Stimulated activated naive CD8-positive, alpha-beta T cell treated with anti-CD3 and anti-CD28 coated beads, Interleukin-15, Interleukin-2, amounts not matched to agents 100 ng/mL and 50 ng/mL, for 24 hours (primary cell): ENCODE measurements around the gene TTC33.
"Not testable (repeated sequence)": the region's sequence is repeated elsewhere in the genome, so short reads cannot be mapped to it uniquely, and the experiment has no call there.

ENCODE experiments used
- H3K27ac Mint-ChIP-seq: one replicate; pipeline ENCODE4 v1.8.0; 2021; ENCODE audit warnings: mild to moderate bottlenecking, mixed read lengths
- H3K27me3 Mint-ChIP-seq: one replicate; pipeline ENCODE4 v1.8.0; 2021; ENCODE audit warnings: mixed read lengths
- H3K36me3 Mint-ChIP-seq: one replicate; pipeline ENCODE4 v1.8.0; 2021; ENCODE audit warnings: low read depth, mixed read lengths
- H3K4me1 Mint-ChIP-seq: one replicate; pipeline ENCODE4 v1.8.0; 2021; ENCODE audit warnings: low read depth, mixed read lengths
- H3K4me3 Mint-ChIP-seq: one replicate; pipeline ENCODE4 v1.8.0; 2021; ENCODE audit warnings: mild to moderate bottlenecking, mixed read lengths
- H3K9me3 Mint-ChIP-seq: one replicate; pipeline ENCODE4 v1.8.0; 2021; ENCODE audit warnings: mixed read lengths

TTC33 gene, protein sequence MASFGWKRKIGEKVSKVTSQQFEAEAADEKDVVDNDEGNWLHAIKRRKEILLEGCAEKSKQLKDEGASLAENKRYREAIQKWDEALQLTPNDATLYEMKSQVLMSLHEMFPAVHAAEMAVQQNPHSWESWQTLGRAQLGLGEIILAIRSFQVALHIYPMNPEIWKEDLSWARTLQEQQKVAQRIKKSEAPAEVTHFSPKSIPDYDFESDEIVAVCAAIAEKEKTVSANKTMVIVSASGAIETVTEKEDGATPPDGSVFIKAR

GRCh38 chr5:40755407-40756365 lies at the start of gene TTC33:
TSS of gene TTC33 (minus strand) at chr5:40755961. CDS start at chr5:40747018, 8,943 bp downstream.
- H3K27me3 Mint-ChIP-seq = no peaks in the 10 kb centered on the region
- H3K4me1 Mint-ChIP-seq = peaks cover 20% of the 10 kb centered on the region
- H3K9me3 Mint-ChIP-seq = no peaks in the 10 kb centered on the region
- H3K36me3 Mint-ChIP-seq = peaks cover 44% of the 10 kb centered on the region
- H3K4me3 Mint-ChIP-seq = no peak within 1 kb of the TSS
- no peak within 1 kb of the TSS for H3K27ac Mint-ChIP-seq

DNA sequence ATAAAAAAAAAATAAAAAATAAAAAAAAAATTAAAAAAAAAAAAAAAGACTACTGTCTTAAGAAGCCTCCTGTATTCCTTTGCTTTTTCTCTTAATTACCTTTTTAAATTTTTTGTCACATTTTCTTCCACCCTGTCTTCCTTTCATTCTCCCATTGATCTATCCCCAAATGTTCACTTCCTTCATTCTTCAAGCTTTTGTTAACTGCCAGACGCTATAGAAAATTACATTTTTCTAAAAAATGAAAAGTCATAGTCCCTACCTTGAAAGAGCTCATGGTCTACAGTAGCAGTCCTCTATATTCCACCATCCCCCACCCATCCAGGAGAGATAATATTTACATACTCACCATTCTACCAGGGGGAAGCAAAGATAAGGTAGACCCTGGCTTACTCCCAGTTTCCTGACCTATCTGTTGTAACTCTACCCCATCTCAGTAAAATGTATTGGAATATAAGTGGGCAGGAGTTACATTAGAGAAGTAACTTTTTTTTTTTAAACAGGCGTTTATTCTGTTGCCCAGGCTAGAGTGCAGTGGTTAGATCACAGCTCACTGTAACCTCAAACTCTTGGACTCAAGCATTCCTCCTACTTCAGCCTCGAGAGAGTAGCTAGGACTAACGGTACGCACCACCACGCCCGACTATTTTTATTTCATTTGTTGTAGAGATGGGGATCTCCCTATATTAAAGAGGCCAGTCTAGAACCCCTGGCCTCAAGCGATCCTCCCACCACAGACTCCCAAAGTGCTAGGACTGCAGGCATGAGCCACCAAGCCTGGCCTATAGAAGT lies 46.2 kb upstream of the TTC33 start:
- Mint-ChIP-seq H3K27ac (no peak overlapping the region), H3K4me3 (no peak overlapping the region), H3K36me3 (no peaks in the 10 kb centered on the region)

DNA sequence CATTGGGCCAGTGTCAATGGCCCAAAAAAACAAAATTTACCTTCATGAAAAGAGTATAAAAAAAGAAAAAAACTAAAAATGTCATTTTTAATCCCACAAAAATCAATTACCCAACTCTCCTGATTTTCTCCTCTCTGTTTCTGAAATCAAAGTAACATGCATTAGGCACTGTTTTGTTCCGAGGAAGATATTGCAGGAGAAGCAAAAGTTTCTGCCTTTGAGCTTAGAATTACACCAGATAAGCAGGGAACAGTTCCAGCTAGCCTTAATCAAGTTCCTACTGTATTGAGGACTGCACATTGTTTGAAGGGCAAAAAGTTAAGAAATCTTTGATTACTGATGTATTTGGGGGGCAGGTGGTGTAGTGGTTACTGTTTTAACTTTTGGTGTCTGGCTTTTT lies 43.5 kb upstream of the TTC33 start:
- H3K9me3 Mint-ChIP-seq = no peaks in the 10 kb centered on the region
- H3K27me3 Mint-ChIP-seq = peaks cover 4% of the 10 kb centered on the region

More for the DNA sequence above, 46.2 kb upstream of the TTC33 start:
- Mint-ChIP-seq H3K27me3 (peaks cover 4% of the 10 kb centered on the region), H3K4me1 (peaks cover 13% of the 10 kb centered on the region), H3K9me3 (no peaks in the 10 kb centered on the region)

GRCh38 chr5:40798801-40799210 lies 43.0 kb upstream of the TTC33 start:
- Mint-ChIP-seq H3K27ac (peak overlapping the region; percentile 64), H3K4me1 (peaks cover 44% of the 10 kb centered on the region), H3K27me3 (peaks cover 4% of the 10 kb centered on the region), H3K9me3 (no peaks in the 10 kb centered on the region), H3K4me3 (peak overlapping the region; percentile 92), H3K36me3 (peaks cover 24% of the 10 kb centered on the region)

More for the DNA sequence above, 43.5 kb upstream of the TTC33 start:
- Mint-ChIP-seq H3K4me3 (no peak overlapping the region), H3K36me3 (peaks cover 19% of the 10 kb centered on the region), H3K4me1 (peaks cover 39% of the 10 kb centered on the region), H3K27ac (no peak overlapping the region)

DNA sequence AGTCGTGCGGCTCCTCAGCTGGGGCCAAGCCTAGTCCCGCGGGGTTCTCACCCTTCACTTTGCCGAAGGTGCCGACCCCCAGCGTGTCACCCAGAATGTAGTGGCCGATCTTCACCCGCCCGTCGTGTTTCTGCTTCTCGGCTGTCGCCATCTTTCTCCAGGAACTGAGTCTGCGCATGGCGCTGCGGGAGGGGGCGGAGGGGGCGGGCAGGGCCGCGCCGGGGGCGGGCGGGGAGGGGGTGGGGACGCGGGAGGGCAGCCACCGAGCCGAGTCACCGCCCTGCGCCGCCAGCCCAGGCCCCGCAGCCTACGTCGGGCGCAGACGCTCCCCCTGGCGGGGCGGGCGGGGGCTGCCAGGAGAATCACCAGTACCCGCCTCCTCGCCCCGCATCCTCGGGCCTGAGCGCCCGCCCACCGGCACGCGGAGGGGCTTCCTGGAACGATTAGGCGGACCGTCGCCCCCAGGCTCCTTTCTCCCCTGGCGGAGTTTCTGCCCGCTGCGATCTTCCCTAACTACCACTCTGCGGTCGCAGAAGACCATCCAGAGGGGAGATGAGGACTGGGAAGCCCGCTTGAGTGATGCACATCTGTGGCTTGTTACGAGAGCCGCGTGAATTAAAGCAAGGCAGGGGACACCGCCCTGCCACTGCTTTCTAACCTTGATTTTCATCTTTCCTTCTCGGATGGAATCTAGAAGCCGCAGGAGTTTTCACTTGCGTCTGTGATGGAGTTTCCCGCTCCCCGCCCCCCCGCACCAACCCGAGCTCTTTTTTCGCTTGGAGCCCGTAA lies 42.4 kb upstream of the TTC33 start, which contains the start of gene PRKAA1:
Gene PRKAA1, minus strand, starts transcription at position 363 of the 789 bp plus-strand sequence. Its CDS starts 185 bp downstream, at position 178.
- H3K4me1 Mint-ChIP-seq = peaks cover 50% of the 10 kb centered on the region
- no peaks in the 10 kb centered on the region for H3K9me3 Mint-ChIP-seq

DNA sequence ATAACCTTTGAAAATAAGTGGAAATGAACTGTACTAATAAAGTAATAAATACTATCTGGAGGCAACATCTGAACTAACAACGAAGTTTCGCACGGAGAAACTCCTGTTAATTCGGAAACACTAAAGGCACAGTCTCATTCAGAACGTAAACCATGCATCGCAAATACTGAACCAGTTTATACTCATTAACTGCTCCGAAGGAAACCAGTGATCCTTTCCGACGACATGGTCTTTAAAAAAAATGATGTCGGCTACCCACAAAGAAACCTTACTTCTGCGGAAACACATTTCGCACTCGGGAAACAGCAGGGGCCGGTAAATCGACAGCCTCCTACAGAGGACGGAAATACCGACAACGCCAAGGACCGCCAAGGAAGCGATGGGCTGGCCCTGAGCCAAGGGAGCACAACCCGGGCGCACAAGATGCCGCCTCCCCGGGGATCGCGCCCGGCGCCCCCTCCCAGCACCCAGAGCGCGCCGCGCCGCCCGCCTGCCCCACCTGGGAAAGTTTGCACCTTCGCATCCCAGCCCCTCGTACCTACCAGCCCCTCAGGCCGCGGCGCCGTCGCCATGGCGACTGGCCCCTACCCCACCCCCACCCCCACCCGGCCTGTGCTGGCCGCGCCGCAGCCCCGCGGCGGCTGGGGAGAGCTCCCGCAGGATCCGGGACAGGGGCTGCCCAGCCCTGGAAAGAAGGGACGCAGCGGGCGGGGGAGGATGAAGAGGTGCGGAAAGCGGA lies 41.7 kb upstream of the TTC33 start:
- Mint-ChIP-seq H3K27ac (peak overlapping the region; percentile 83), H3K36me3 (peaks cover 31% of the 10 kb centered on the region), H3K27me3 (peaks cover 4% of the 10 kb centered on the region), H3K9me3 (no peaks in the 10 kb centered on the region), H3K4me3 (peak overlapping the region; percentile 92), H3K4me1 (peaks cover 54% of the 10 kb centered on the region)

More for the DNA sequence above, 42.4 kb upstream of the TTC33 start, which contains the start of gene PRKAA1:
- peaks cover 4% of the 10 kb centered on the region for H3K27me3 Mint-ChIP-seq
- H3K4me3 Mint-ChIP-seq = peak within 1 kb of the TSS; percentile 92
- peak within 1 kb of the TSS; percentile 83 for H3K27ac Mint-ChIP-seq
- peaks cover 30% of the 10 kb centered on the region for H3K36me3 Mint-ChIP-seq

GRCh38 chr5:40796487-40796889 lies 40.7 kb upstream of the TTC33 start:
- peaks cover 59% of the 10 kb centered on the region for H3K4me1 Mint-ChIP-seq

DNA sequence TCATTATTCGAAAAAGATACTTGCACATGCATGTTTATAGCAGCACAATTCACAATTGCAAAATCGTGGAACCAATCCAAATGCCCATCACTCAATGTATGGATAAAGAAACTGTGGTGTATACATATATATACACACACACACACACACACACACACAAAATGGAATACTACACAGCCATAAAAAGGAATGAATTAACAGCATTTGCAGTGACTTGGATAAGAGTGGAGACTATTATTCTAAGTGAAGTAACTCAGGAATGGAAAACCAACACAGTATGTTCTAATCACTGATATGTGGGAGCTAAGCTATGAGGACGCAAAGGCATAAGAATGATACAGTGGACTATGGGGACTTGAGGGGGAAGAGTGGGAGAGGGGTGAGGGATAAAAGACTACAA lies 39.1 kb upstream of the TTC33 start:
- not testable (repeated sequence) for H3K9me3 Mint-ChIP-seq, H3K4me3 Mint-ChIP-seq, H3K27ac Mint-ChIP-seq, H3K27me3 Mint-ChIP-seq
- Mint-ChIP-seq H3K36me3 (peaks cover 31% of the 10 kb centered on the region), H3K4me1 (peaks cover 71% of the 10 kb centered on the region)

More at GRCh38 chr5:40796487-40796889, 40.7 kb upstream of the TTC33 start:
- peaks cover 31% of the 10 kb centered on the region for H3K36me3 Mint-ChIP-seq
- no peaks in the 10 kb centered on the region for H3K9me3 Mint-ChIP-seq
- peak overlapping the region; percentile 83 for H3K27ac Mint-ChIP-seq
- H3K27me3 Mint-ChIP-seq = peaks cover 4% of the 10 kb centered on the region
- H3K4me3 Mint-ChIP-seq = peak overlapping the region; percentile 92

- Mint-ChIP-seq H3K36me3 (peaks cover 33% of the 10 kb centered on the region), H3K4me1 (peaks cover 72% of the 10 kb centered on the region)
- H3K9me3 Mint-ChIP-seq, H3K27ac Mint-ChIP-seq, H3K27me3 Mint-ChIP-seq, H3K4me3 Mint-ChIP-seq: not testable (repeated sequence)
Measured at GRCh38 chr5:40794340-40794739, 38.6 kb upstream of the TTC33 start.

- not testable (repeated sequence) for H3K27me3 Mint-ChIP-seq, H3K27ac Mint-ChIP-seq, H3K4me3 Mint-ChIP-seq, H3K9me3 Mint-ChIP-seq
- Mint-ChIP-seq H3K36me3 (peaks cover 50% of the 10 kb centered on the region), H3K4me1 (peaks cover 78% of the 10 kb centered on the region)
Measured at GRCh38 chr5:40792691-40793090, 36.9 kb upstream of the TTC33 start.

- H3K27ac Mint-ChIP-seq = no peak overlapping the region
- no peak overlapping the region for H3K4me3 Mint-ChIP-seq
- no peaks in the 10 kb centered on the region for H3K27me3 Mint-ChIP-seq
- peaks cover 56% of the 10 kb centered on the region for H3K36me3 Mint-ChIP-seq
- H3K4me1 Mint-ChIP-seq = peaks cover 77% of the 10 kb centered on the region
- H3K9me3 Mint-ChIP-seq = peaks cover 9% of the 10 kb centered on the region
Measured at GRCh38 chr5:40791715-40792139, 36.0 kb upstream of the TTC33 start.

GRCh38 chr5:40790947-40791593 lies 35.3 kb upstream of the TTC33 start:
- Mint-ChIP-seq H3K36me3 (peaks cover 59% of the 10 kb centered on the region), H3K4me3 (no peak overlapping the region), H3K4me1 (peaks cover 75% of the 10 kb centered on the region), H3K9me3 (peaks cover 9% of the 10 kb centered on the region), H3K27ac (no peak overlapping the region), H3K27me3 (no peaks in the 10 kb centered on the region)

GRCh38 chr5:40788941-40789340 lies 33.2 kb upstream of the TTC33 start:
- not testable (repeated sequence) for H3K27ac Mint-ChIP-seq, H3K9me3 Mint-ChIP-seq, H3K4me3 Mint-ChIP-seq, H3K27me3 Mint-ChIP-seq
- peaks cover 45% of the 10 kb centered on the region for H3K36me3 Mint-ChIP-seq
- H3K4me1 Mint-ChIP-seq = peaks cover 67% of the 10 kb centered on the region
